ENCODE data around the gene LAMTOR3.
"Not testable (repeated sequence)": the region's sequence is repeated elsewhere in the genome, so short reads cannot be mapped to it uniquely, and the experiment has no call there.

The LAMTOR3 gene

DNA sequence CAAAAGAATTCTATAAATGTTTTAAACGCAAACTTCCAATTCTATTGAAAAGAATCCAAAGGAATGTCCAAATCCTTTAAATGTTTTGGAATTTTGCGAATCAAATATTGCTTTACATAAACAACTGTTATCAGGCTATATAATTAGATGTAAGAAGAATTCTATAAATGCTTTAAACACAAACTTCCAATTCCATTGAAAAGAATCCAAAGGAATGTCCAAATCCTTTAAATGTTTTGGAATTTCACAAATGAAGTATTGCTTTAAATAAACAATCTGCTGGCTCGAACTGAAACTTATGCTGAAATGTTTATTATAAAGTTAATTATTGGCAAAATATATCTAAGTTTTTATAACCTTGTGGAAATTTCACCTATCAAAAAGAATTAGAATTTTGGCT is 61.5 kb downstream of the LAMTOR3 start:
- ATAC-seq = no peak

DNA sequence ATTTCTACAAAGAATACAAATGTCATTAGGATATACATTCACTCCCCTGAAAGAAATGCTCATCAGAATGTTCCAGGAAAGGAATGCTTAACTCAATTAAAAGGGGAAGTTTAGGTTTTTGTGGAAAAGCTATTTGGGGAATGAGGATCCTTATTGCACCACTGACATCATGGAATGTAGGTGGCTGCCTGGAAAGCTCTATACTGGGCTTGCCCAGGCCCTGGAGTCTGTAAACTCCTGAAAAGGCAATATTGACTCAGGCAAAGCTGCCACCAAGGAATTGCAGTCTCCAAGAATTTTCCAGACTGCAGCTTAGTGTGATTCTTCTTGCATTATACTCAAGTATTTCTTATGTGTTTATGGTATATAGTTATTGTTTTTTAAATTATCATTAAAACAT is 61.9 kb downstream of the LAMTOR3 start:
- ATAC-seq = no peak
- TF ChIP-seq ESRRG (CRISPR knock-in tag; IDR thresholded peaks at IDR 0.05) (no peak), ZFP3 (CRISPR knock-in tag; IDR thresholded peaks at IDR 0.05) (no peak), PPARA (CRISPR knock-in tag; IDR thresholded peaks at IDR 0.05; ENCODE audit: borderline replicate concordance) (no peak), RARB (CRISPR knock-in tag; IDR thresholded peaks at IDR 0.05) (no peak), GLIS3 (CRISPR knock-in tag; IDR thresholded peaks at IDR 0.05) (no peak), ARNTL (CRISPR knock-in tag; IDR thresholded peaks at IDR 0.05; ENCODE audit: borderline replicate concordance, low read depth) (no peak), BACH2 (CRISPR knock-in tag; IDR thresholded peaks at IDR 0.05; ENCODE audit: borderline replicate concordance) (no peak), TOX (CRISPR knock-in tag; IDR thresholded peaks at IDR 0.05; ENCODE audit: borderline replicate concordance) (no peak), TCF4 (CRISPR knock-in tag; IDR thresholded peaks at IDR 0.05; ENCODE audit: borderline replicate concordance) (no peak), ZFP30 (CRISPR knock-in tag; IDR thresholded peaks at IDR 0.05) (no peak), SNAI2 (CRISPR knock-in tag; IDR thresholded peaks at IDR 0.05) (no peak), OSR1 (CRISPR knock-in tag; IDR thresholded peaks at IDR 0.05) (no peak), ZNF565 (CRISPR knock-in tag; conservative IDR thresholded peaks at IDR 0.05; ENCODE audit: low read depth) (no peak)
- TF ChIP-seq, protein P1, sequence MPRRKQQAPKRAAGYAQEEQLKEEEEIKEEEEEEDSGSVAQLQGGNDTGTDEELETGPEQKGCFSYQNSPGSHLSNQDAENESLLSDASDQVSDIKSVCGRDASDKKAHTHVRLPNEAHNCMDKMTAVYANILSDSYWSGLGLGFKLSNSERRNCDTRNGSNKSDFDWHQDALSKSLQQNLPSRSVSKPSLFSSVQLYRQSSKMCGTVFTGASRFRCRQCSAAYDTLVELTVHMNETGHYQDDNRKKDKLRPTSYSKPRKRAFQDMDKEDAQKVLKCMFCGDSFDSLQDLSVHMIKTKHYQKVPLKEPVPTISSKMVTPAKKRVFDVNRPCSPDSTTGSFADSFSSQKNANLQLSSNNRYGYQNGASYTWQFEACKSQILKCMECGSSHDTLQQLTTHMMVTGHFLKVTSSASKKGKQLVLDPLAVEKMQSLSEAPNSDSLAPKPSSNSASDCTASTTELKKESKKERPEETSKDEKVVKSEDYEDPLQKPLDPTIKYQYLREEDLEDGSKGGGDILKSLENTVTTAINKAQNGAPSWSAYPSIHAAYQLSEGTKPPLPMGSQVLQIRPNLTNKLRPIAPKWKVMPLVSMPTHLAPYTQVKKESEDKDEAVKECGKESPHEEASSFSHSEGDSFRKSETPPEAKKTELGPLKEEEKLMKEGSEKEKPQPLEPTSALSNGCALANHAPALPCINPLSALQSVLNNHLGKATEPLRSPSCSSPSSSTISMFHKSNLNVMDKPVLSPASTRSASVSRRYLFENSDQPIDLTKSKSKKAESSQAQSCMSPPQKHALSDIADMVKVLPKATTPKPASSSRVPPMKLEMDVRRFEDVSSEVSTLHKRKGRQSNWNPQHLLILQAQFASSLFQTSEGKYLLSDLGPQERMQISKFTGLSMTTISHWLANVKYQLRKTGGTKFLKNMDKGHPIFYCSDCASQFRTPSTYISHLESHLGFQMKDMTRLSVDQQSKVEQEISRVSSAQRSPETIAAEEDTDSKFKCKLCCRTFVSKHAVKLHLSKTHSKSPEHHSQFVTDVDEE (CRISPR knock-in tag; IDR thresholded peaks at IDR 0.05) = no peak
- TF ChIP-seq, protein P2, sequence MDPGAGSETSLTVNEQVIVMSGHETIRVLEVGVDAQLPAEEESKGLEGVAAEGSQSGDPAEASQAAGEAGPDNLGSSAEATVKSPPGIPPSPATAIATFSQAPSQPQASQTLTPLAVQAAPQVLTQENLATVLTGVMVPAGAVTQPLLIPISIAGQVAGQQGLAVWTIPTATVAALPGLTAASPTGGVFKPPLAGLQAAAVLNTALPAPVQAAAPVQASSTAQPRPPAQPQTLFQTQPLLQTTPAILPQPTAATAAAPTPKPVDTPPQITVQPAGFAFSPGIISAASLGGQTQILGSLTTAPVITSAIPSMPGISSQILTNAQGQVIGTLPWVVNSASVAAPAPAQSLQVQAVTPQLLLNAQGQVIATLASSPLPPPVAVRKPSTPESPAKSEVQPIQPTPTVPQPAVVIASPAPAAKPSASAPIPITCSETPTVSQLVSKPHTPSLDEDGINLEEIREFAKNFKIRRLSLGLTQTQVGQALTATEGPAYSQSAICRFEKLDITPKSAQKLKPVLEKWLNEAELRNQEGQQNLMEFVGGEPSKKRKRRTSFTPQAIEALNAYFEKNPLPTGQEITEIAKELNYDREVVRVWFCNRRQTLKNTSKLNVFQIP (CRISPR knock-in tag; IDR thresholded peaks at IDR 0.05; ENCODE audit: borderline replicate concordance, low read depth) = no peak
- TF ChIP-seq, protein P3, sequence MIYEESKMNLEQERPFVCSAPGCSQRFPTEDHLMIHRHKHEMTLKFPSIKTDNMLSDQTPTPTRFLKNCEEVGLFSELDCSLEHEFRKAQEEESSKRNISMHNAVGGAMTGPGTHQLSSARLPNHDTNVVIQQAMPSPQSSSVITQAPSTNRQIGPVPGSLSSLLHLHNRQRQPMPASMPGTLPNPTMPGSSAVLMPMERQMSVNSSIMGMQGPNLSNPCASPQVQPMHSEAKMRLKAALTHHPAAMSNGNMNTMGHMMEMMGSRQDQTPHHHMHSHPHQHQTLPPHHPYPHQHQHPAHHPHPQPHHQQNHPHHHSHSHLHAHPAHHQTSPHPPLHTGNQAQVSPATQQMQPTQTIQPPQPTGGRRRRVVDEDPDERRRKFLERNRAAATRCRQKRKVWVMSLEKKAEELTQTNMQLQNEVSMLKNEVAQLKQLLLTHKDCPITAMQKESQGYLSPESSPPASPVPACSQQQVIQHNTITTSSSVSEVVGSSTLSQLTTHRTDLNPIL (CRISPR knock-in tag; IDR thresholded peaks at IDR 0.05; ENCODE audit: low read depth) = no peak
- TF ChIP-seq, protein P4, sequence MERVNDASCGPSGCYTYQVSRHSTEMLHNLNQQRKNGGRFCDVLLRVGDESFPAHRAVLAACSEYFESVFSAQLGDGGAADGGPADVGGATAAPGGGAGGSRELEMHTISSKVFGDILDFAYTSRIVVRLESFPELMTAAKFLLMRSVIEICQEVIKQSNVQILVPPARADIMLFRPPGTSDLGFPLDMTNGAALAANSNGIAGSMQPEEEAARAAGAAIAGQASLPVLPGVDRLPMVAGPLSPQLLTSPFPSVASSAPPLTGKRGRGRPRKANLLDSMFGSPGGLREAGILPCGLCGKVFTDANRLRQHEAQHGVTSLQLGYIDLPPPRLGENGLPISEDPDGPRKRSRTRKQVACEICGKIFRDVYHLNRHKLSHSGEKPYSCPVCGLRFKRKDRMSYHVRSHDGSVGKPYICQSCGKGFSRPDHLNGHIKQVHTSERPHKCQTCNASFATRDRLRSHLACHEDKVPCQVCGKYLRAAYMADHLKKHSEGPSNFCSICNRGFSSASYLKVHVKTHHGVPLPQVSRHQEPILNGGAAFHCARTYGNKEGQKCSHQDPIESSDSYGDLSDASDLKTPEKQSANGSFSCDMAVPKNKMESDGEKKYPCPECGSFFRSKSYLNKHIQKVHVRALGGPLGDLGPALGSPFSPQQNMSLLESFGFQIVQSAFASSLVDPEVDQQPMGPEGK (CRISPR knock-in tag; IDR thresholded peaks at IDR 0.05; ENCODE audit: borderline replicate concordance) = no peak

More for the DNA sequence above, 61.5 kb downstream of the LAMTOR3 start:
- TF ChIP-seq ZC3H10 (CRISPR knock-in tag; IDR thresholded peaks at IDR 0.05) = no peak
- TF ChIP-seq ZNF565 (CRISPR knock-in tag; conservative IDR thresholded peaks at IDR 0.05; ENCODE audit: low read depth) = no peak
- no peak for TF ChIP-seq BACH2 (CRISPR knock-in tag; IDR thresholded peaks at IDR 0.05; ENCODE audit: borderline replicate concordance)
- TF ChIP-seq GLIS3 (CRISPR knock-in tag; IDR thresholded peaks at IDR 0.05) = no peak
- TF ChIP-seq ZNF70 (CRISPR knock-in tag; IDR thresholded peaks at IDR 0.05) = no peak
- no peak for TF ChIP-seq CSDC2 (CRISPR knock-in tag; IDR thresholded peaks at IDR 0.05)
- no peak for TF ChIP-seq TCF4 (CRISPR knock-in tag; IDR thresholded peaks at IDR 0.05; ENCODE audit: borderline replicate concordance)
- no peak for TF ChIP-seq ESRRG (CRISPR knock-in tag; IDR thresholded peaks at IDR 0.05)

DNA sequence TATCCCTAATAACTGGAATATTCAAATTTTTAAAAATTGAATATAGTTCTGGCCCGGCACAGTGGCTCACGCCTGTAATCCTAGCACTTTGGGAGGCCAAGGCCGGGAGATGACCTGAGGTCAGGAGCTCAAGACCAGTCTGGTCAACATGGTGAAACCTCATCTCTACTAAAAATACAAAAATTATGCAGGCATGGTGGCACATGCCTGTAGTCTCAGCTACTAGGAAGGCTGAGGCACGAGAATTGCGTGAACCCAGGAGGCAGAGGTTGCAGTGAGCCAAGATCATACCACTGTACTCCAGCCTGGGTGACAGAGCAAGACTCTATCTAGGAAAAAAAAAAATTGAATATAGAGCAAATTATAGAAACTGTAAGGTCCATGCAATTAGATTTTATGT is 64.2 kb downstream of the LAMTOR3 start:
- not testable (repeated sequence) for ATAC-seq

DNA sequence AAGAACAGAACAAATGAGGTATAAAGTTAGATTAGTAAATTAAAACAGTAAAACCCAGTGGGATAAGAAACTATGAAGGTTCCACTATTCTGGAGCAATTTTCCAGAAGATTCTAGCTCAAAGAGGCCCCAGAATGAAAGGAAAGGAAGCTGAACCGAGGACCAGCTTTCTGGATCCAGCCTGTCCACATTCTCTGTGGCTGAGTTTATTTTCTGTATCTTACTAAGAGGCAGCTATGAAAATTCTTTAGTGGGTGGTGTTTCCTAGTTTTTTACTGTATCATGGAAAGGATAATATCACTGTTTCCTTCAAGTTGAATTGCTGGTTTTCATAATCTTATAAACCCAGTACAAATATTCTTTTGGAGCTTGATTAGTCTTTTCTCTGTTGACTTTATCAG is 65.8 kb downstream of the LAMTOR3 start:
- ATAC-seq = no peak
- TF ChIP-seq TOX (CRISPR knock-in tag; IDR thresholded peaks at IDR 0.05; ENCODE audit: borderline replicate concordance) (no peak), ZNF8 (CRISPR knock-in tag; IDR thresholded peaks at IDR 0.05) (no peak), TCF4 (CRISPR knock-in tag; IDR thresholded peaks at IDR 0.05; ENCODE audit: borderline replicate concordance) (no peak), BACH2 (CRISPR knock-in tag; IDR thresholded peaks at IDR 0.05; ENCODE audit: borderline replicate concordance) (no peak), ZNF70 (CRISPR knock-in tag; IDR thresholded peaks at IDR 0.05) (no peak)
- TF ChIP-seq, protein P4 (CRISPR knock-in tag; IDR thresholded peaks at IDR 0.05; ENCODE audit: borderline replicate concordance) = no peak
- TF ChIP-seq, protein P1 (CRISPR knock-in tag; IDR thresholded peaks at IDR 0.05) = no peak
- TF ChIP-seq, protein P5, sequence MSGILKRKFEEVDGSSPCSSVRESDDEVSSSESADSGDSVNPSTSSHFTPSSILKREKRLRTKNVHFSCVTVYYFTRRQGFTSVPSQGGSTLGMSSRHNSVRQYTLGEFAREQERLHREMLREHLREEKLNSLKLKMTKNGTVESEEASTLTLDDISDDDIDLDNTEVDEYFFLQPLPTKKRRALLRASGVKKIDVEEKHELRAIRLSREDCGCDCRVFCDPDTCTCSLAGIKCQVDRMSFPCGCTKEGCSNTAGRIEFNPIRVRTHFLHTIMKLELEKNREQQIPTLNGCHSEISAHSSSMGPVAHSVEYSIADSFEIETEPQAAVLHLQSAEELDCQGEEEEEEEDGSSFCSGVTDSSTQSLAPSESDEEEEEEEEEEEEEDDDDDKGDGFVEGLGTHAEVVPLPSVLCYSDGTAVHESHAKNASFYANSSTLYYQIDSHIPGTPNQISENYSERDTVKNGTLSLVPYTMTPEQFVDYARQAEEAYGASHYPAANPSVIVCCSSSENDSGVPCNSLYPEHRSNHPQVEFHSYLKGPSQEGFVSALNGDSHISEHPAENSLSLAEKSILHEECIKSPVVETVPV (CRISPR knock-in tag; IDR thresholded peaks at IDR 0.05) = no peak
